A673 (cell line): ENCODE data around the gene STK17B. TPM values are rescaled to one million over a fixed set of nuclear protein-coding genes. Genes with fewer than 3 reads are reported as not detected.

Experiments used
- BruUV-seq: library from RNA; stranded (reverse); fragments of 400-500 nt; replicated peaks from 2 replicates; lab custom pipeline; 2021; lab: Mats Ljungman, UMichigan
- CTCF ChIA-PET: fragments of 300-600 bp; sonication (Branson Sonifier 250); formaldehyde crosslinking; loops from one replicate; lab custom pipeline; 2022; ENCODE audit warnings: antibody characterized with exemption; lab: Charles Lee
- POLR2A ChIA-PET: fragments of 300-600 bp; sonication (Branson Sonifier 250); formaldehyde crosslinking; loops from one replicate; lab custom pipeline; 2022; ENCODE audit warnings: antibody characterized with exemption; ENCODE audit not compliant: low non-redundant PET; lab: Charles Lee
- DNase-seq: peaks from one replicate; pipeline ENCODE4 v3.0.0-alpha.2; 2015; ENCODE audit warnings: low spot score
- H3K27ac ChIP-seq: fragments of 200-600 bp; sonication (generic); 2 replicates; pipeline ENCODE4 v1.5.1; 2016; ENCODE audit warnings: mixed run types, low read depth, mild to moderate bottlenecking, mixed read lengths, antibody characterized with exemption, low read length; ENCODE audit not compliant: poor library complexity, severe bottlenecking
- H3K27me3 ChIP-seq: fragments of 200-600 bp; sonication (generic); replicated peaks from 2 replicates; pipeline ENCODE4 v1.6.1; 2017; ENCODE audit warnings: mixed run types, low read depth, mild to moderate bottlenecking, mixed read lengths, antibody characterized with exemption, low read length; ENCODE audit not compliant: insufficient read depth, poor library complexity
- H3K36me3 ChIP-seq: fragments of 200-600 bp; sonication (generic); 2 replicates; pipeline ENCODE4 v1.6.1; 2016; ENCODE audit warnings: mixed run types, mild to moderate bottlenecking, mixed read lengths, antibody characterized with exemption, low read length; ENCODE audit not compliant: insufficient read depth, poor library complexity, severe bottlenecking
- H3K4me1 ChIP-seq: fragments of 200-600 bp; sonication (generic); 2 replicates; pipeline ENCODE4 v1.6.1; 2017; ENCODE audit warnings: mixed run types, mild to moderate bottlenecking, mixed read lengths, antibody characterized with exemption, low read length; ENCODE audit not compliant: insufficient read depth, poor library complexity, severe bottlenecking
- H3K4me3 ChIP-seq: fragments of 200-600 bp; sonication (generic); 2 replicates; pipeline ENCODE4 v1.5.1; 2016; ENCODE audit warnings: low read depth, mixed run types, mild to moderate bottlenecking, mixed read lengths, low read length; ENCODE audit not compliant: poor library complexity, severe bottlenecking
- H3K9me3 ChIP-seq: fragments of 200-600 bp; sonication (generic); 2 replicates; pipeline ENCODE4 v1.6.1; 2016; ENCODE audit warnings: mixed run types, low read depth, mild to moderate bottlenecking, mixed read lengths, antibody characterized with exemption, low read length; ENCODE audit not compliant: poor library complexity, severe bottlenecking
- EZH2 ChIP-seq: fragments of 200-600 bp; sonication (generic); IDR thresholded peaks from 2 replicates; pipeline ENCODE4 v1.6.1; 2017; ENCODE audit warnings: borderline replicate concordance, low read depth, mild to moderate bottlenecking, mixed read lengths, antibody characterized with exemption, low read length; ENCODE audit not compliant: poor library complexity, severe bottlenecking
- intact Hi-C: fragments of 100-400 bp; cut with micrococcal nuclease; formaldehyde crosslinking; loops from one replicate; pipeline ENCODE4 v1.10.0; 2022; ENCODE audit not compliant: unreplicated experiment
- total RNA-seq: library from RNA; stranded (reverse); gene quantifications from 2 replicates; pipeline ENCODE4 v1.2.3, GENCODE V29; 2021
- TF ChIP-seq, protein P1 (sequence below): fragments of 300-800, 200-600 bp; sonication (generic); conservative IDR thresholded peaks from 2 replicates; pipeline ENCODE4 v1.5.1; 2017; ENCODE audit warnings: low read depth, mild to moderate bottlenecking, antibody characterized with exemption, low read length, moderate library complexity, mixed read lengths

Gene STK17B
- total RNA-seq, 1 experiment from 2014 or later = 18.5 TPM

DNA sequence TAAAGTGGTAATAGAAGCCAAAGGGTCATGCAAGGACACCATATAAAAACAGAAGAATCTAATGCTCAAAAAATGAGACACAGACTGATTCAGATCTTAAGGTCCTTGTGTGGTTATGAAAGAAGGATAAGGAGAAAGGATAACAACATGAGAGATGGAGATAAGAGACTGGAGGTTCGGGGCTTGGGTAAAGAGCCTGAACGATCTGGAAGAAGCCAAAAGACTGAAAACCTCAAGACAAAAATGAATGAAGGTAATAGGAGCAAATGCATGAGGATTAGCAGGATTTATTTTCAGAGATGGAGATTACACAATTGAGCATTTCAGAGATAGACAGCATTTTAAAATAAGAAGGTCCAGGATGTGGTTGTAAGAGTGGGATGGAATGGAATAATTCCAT, 26.1 kb downstream of the STK17B start:
- Histone ChIP-seq H3K4me3 (no peak overlapping the region), H3K27ac (no peak overlapping the region), H3K9me3 (no peaks in the 10 kb centered on the region), H3K27me3 (no peaks in the 10 kb centered on the region), H3K4me1 (no peaks in the 10 kb centered on the region), H3K36me3 (peaks cover 15% of the 10 kb centered on the region)
- POLR2A ChIA-PET = no interaction called here
- DNase-seq = no peak
- intact Hi-C loops = no loop called here
- CTCF ChIA-PET = no interaction called here
- TF ChIP-seq, protein P1, sequence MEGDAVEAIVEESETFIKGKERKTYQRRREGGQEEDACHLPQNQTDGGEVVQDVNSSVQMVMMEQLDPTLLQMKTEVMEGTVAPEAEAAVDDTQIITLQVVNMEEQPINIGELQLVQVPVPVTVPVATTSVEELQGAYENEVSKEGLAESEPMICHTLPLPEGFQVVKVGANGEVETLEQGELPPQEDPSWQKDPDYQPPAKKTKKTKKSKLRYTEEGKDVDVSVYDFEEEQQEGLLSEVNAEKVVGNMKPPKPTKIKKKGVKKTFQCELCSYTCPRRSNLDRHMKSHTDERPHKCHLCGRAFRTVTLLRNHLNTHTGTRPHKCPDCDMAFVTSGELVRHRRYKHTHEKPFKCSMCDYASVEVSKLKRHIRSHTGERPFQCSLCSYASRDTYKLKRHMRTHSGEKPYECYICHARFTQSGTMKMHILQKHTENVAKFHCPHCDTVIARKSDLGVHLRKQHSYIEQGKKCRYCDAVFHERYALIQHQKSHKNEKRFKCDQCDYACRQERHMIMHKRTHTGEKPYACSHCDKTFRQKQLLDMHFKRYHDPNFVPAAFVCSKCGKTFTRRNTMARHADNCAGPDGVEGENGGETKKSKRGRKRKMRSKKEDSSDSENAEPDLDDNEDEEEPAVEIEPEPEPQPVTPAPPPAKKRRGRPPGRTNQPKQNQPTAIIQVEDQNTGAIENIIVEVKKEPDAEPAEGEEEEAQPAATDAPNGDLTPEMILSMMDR = no peak
- no peak for TF ChIP-seq EZH2
- no TSS peak for BruUV-seq

DNA sequence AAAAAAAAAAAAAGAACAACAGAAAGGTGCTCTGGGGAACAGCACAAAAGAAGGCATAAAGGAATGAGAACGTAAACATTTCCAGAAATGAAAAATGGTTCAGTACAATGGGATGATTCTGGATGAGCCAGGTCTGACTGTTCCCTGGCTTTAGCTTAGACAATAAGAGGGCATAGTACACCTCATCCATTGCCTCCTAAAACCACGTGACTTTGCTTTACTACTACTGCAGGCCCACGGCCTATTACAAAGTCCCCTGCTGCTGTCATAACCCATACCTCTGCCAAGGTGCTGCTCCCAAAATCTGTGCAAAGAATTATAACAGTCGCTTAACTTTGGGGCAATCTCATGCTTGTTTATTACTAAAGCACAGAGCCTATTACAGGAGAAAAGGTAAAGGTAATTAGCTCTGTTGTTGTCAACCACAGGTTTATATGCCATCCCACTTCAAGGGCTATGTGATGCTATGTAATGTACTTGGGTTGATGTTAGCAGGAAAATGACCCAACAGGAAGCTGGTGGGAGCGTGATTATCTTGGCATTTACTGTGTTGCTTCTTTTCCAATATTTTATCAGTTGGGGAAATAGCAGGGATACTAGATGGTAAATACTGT, 26.8 kb downstream of the STK17B start:
- ChIA-PET POLR2A (no interaction called here), CTCF (no interaction called here)
- no peak overlapping the region for H3K27ac ChIP-seq
- no peak for DNase-seq
- H3K4me1 ChIP-seq = no peaks in the 10 kb centered on the region
- TF ChIP-seq, protein P1 = no peak
- TF ChIP-seq EZH2 = no peak
- intact Hi-C loops = no loop called here
- H3K4me3 ChIP-seq = no peak overlapping the region
- BruUV-seq = no TSS peak
- H3K36me3 ChIP-seq = peaks cover 22% of the 10 kb centered on the region
- no peaks in the 10 kb centered on the region for H3K27me3 ChIP-seq
- H3K9me3 ChIP-seq = no peaks in the 10 kb centered on the region

DNA sequence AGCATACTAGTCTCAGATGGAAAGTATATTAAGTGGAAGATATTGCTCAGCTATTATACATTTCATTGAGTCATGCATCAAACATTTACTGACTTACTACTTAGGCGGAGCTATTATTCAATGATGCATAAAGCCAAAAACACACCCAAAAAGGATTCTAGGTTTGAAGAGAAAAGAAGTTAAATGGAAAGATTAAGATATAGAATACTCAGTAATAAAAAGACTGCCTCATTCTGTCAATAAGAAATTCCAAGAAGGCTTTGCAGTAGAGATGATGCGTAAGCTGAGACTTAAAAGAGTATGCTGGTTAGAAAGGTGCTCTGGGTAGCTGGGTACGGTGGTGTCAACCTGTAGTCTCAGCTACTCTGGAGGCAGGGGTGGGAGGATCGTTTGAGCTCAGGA, 27.6 kb downstream of the STK17B start:
- ChIA-PET POLR2A (no interaction called here), CTCF (no interaction called here)
- Histone ChIP-seq H3K36me3 (peaks cover 30% of the 10 kb centered on the region), H3K4me1 (no peaks in the 10 kb centered on the region), H3K9me3 (no peaks in the 10 kb centered on the region), H3K4me3 (no peak overlapping the region), H3K27ac (no peak overlapping the region), H3K27me3 (no peaks in the 10 kb centered on the region)
- no peak for DNase-seq
- intact Hi-C loops = no loop called here
- TF ChIP-seq, protein P1 = no peak
- TF ChIP-seq EZH2 = no peak
- no TSS peak for BruUV-seq
